Lung (tissue), 12 donors: Measurements from ENCODE around the gene MPLKIP. TPM values are rescaled to one million over a fixed set of nuclear protein-coding genes. Genes with fewer than 3 reads are reported as not detected.

Experiments used
- ATAC-seq: fragments of 200-7000 bp; cut with Tn5 transposase; one replicate; pipeline ENCODE4 v1.9.1; 2020; ENCODE audit warnings: moderate number of reproducible peaks; ENCODE audit not compliant: insufficient read depth, low FRiP score
- DNase-seq, 3 donors: peaks; one replicate each; pipeline ENCODE4 v3.0.0-alpha.2; 2013 to 2017
- H3K27ac ChIP-seq, 2 donors: one replicate each; pipeline ENCODE4 v1.5.1; 2013; ENCODE audit warnings: mild to moderate bottlenecking in 2 of 2, moderate library complexity in 2 of 2, control low read depth in 1 of 2, inconsistent platforms in 1 of 2, low read depth in 1 of 2, low read length in 1 of 2
- H3K27me3 ChIP-seq, 3 donors: one replicate each; pipeline ENCODE4 v1.5.1; 2013; ENCODE audit warnings: low read length in 2 of 3; ENCODE audit not compliant: control insufficient read depth in 3 of 3, insufficient read depth in 3 of 3
- H3K36me3 ChIP-seq, 4 donors: one replicate each; pipeline ENCODE4 v1.5.1; 2013; ENCODE audit warnings: low read length in 4 of 4, mild to moderate bottlenecking in 1 of 4, moderate library complexity in 1 of 4; ENCODE audit not compliant: control insufficient read depth in 4 of 4, insufficient read depth in 4 of 4
- H3K4me1 ChIP-seq, 5 donors: one replicate each; pipeline ENCODE4 v1.5.1; 2013; ENCODE audit warnings: low read length in 5 of 5, mild to moderate bottlenecking in 2 of 5, moderate library complexity in 1 of 5; ENCODE audit not compliant: control insufficient read depth in 5 of 5, insufficient read depth in 5 of 5
- H3K4me3 ChIP-seq: one replicate; pipeline ENCODE4 v1.5.1; 2013; ENCODE audit warnings: mild to moderate bottlenecking, control low read depth, moderate library complexity
- H3K9ac ChIP-seq, 2 donors: one replicate each; pipeline ENCODE4 v1.5.1; 2013; ENCODE audit warnings: low read length in 2 of 2, control low read depth in 1 of 2; ENCODE audit not compliant: insufficient read depth in 1 of 2
- H3K9me3 ChIP-seq, 4 donors: one replicate each; pipeline ENCODE4 v1.5.1; 2013; ENCODE audit warnings: low read length in 3 of 4, mild to moderate bottlenecking in 1 of 4, moderate library complexity in 1 of 4; ENCODE audit not compliant: control insufficient read depth in 4 of 4, insufficient read depth in 3 of 4
- WGBS, 2 donors: extraction: QIAGEN DNeasy Blood & Tissue Kit; methylation state at CpG; one replicate each; pipeline ENCODE4 v1.1.7; 2013; 5-methylcytosine and 5-hydroxymethylcytosine counted together
- polyA plus RNA-seq, 2 donors: library from polyadenylated mRNA; stranded (reverse); fragments of 200-250 nt; gene quantifications; one replicate each; pipeline ENCODE4 v1.2.1, GENCODE V29; 2013
- total RNA-seq, 2 donors: library from RNA; depleted of rRNA in 1 of 2; stranded (reverse); fragments of >200 nt in 1 of 2; gene quantifications; one replicate each; pipeline ENCODE4 v1.2.1, GENCODE V29; 2014 to 2021
- TF ChIP-seq, protein P1 (sequence below): IDR thresholded peaks from 2 replicates; pipeline ENCODE4 v1.5.1; 2012; ENCODE audit warnings: mild to moderate bottlenecking; ENCODE audit errors: control extremely low read depth, extremely low read depth
- donor health status: control.
- donor health status: control.
- donor health status: Bipolar disorder and iron deficiency.
- donor health status: healthy.
- donor health status: DM: yes; HTN: yes; CAD: no.

MPLKIP gene
- total and polyA plus RNA-seq, 4 donors, result 26.3 to 39.3 (median 32.4) TPM

GRCh38 chr7:40165216-40165615 lies 30.8 kb upstream of the MPLKIP start:
- WGBS, 2 donors, result 65 to 70% methylated on average over 1 of the region's 1 CpG
- no peak for DNase-seq
- no peak overlapping the region for H3K9ac ChIP-seq
- H3K4me3 ChIP-seq, result no peak overlapping the region
- H3K4me1 ChIP-seq, result no peaks in the 10 kb centered on the region
- no peaks in the 10 kb centered on the region for H3K9me3 ChIP-seq
- H3K36me3 ChIP-seq, result no peaks in the 10 kb centered on the region
- no peak for ATAC-seq
- H3K27ac ChIP-seq, result no peak overlapping the region
- no peaks in the 10 kb centered on the region for H3K27me3 ChIP-seq
- TF ChIP-seq, protein P1, sequence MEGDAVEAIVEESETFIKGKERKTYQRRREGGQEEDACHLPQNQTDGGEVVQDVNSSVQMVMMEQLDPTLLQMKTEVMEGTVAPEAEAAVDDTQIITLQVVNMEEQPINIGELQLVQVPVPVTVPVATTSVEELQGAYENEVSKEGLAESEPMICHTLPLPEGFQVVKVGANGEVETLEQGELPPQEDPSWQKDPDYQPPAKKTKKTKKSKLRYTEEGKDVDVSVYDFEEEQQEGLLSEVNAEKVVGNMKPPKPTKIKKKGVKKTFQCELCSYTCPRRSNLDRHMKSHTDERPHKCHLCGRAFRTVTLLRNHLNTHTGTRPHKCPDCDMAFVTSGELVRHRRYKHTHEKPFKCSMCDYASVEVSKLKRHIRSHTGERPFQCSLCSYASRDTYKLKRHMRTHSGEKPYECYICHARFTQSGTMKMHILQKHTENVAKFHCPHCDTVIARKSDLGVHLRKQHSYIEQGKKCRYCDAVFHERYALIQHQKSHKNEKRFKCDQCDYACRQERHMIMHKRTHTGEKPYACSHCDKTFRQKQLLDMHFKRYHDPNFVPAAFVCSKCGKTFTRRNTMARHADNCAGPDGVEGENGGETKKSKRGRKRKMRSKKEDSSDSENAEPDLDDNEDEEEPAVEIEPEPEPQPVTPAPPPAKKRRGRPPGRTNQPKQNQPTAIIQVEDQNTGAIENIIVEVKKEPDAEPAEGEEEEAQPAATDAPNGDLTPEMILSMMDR, result no peak

DNA sequence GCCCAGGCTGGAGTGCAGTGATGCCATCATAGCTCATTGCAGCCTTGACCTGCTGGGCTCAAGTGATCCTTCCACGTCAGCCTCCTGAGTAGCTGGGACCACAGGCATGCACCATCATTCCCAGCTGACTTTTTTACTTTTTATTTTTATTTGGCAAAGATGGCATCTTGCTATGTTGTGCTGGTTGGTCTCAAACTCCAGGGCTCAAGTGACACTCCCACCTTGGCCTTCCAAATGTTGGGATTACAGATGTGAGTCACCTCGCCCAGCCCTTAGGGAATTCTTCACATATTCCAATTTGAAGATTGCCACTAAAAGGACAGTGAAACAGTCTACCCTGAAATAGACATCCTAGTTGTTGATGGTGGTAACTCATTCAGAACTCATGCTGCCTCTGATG lies 28.1 kb upstream of the MPLKIP start:
- H3K4me3 ChIP-seq, result no peak overlapping the region
- no peak for ATAC-seq
- H3K27me3 ChIP-seq, result no peaks in the 10 kb centered on the region
- no peak overlapping the region for H3K27ac ChIP-seq
- H3K9ac ChIP-seq, result no peak overlapping the region
- DNase-seq, result no peak
- H3K4me1 ChIP-seq, result no peaks in the 10 kb centered on the region
- no peaks in the 10 kb centered on the region for H3K9me3 ChIP-seq
- TF ChIP-seq, protein P1, result no peak
- no peaks in the 10 kb centered on the region for H3K36me3 ChIP-seq
- 88 to 91% methylated on average over 2 of the region's 2 CpGs for WGBS, 2 donors

GRCh38 chr7:40156988-40157387 lies 22.6 kb upstream of the MPLKIP start:
- DNase-seq (no peak), ATAC-seq (no peak)
- H3K36me3 ChIP-seq, result no peaks in the 10 kb centered on the region
- no peak overlapping the region for H3K27ac ChIP-seq
- H3K4me1 ChIP-seq, result no peaks in the 10 kb centered on the region
- TF ChIP-seq, protein P1, result no peak
- no peaks in the 10 kb centered on the region for H3K9me3 ChIP-seq
- H3K4me3 ChIP-seq, result no peak overlapping the region
- no peaks in the 10 kb centered on the region for H3K27me3 ChIP-seq
- H3K9ac ChIP-seq, result no peak overlapping the region
- WGBS, 2 donors, result 94 to 99% methylated on average over 4 of the region's 4 CpGs

DNA sequence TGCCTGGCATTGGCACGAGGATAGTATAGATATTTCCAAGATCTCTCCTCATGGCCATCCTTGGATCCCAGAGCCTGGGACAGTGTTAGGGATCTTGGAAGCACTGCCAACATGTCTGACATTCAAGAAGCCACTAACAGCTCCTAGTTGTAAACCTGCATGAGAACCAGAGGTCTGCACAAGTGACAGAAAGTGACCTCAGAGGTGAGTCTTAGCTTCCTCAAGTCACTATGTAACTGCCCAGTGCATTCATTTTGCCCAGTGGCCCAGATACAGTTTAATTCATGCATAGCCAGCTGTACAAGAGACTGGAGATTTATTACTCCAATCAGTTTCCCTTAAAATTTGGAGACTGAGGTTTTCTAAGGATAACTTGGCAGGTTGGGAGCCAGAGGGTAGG lies 17.1 kb upstream of the MPLKIP start:
- Histone ChIP-seq H3K27me3 (no peaks in the 10 kb centered on the region), H3K36me3 (no peaks in the 10 kb centered on the region), H3K4me1 (no peaks in the 10 kb centered on the region), H3K9ac (no peak overlapping the region), H3K4me3 (no peak overlapping the region), H3K9me3 (no peaks in the 10 kb centered on the region), H3K27ac (no peak overlapping the region)
- ATAC-seq (no peak), DNase-seq (no peak)
- WGBS, 2 donors, result 87 to 93% methylated on average over 1 of the region's 1 CpG
- TF ChIP-seq, protein P1, result no peak
